ENCODE measurements around the gene SH3TC1. TPM values are rescaled to one million over a fixed set of nuclear protein-coding genes. Genes with fewer than 3 reads are reported as not detected.

Gene SH3TC1
- polyA plus RNA-seq, 1 donor (not counting 4 experiments of a cell fraction or from before 2014, with no cell fraction given) = 12.3 TPM

DNA sequence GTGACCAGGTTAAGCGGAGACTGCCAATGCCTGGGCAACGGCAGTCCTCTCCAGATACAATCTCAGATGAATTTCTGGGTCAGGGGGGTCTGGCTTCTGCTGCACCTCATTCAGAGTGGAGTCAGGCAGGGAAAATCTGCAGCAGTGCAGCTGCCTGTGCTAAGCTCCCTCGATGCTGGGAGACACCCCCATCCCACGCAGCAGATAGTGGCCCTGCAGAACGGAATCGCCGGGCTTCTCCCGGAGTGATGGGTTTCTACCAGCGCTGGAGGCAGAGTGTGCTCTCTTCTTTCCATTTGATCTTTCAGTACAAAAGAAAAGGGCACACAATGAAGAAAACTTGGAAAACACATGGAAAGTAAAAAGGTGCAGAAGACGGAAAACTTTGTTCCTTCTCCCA is 45.6 kb upstream of the SH3TC1 start:
- H3K4me2 ChIP-seq (ENCODE audit: control insufficient read depth, extremely low read depth, insufficient read depth, low read depth, low read length) = no peak overlapping the region
- TF ChIP-seq, protein P1, sequence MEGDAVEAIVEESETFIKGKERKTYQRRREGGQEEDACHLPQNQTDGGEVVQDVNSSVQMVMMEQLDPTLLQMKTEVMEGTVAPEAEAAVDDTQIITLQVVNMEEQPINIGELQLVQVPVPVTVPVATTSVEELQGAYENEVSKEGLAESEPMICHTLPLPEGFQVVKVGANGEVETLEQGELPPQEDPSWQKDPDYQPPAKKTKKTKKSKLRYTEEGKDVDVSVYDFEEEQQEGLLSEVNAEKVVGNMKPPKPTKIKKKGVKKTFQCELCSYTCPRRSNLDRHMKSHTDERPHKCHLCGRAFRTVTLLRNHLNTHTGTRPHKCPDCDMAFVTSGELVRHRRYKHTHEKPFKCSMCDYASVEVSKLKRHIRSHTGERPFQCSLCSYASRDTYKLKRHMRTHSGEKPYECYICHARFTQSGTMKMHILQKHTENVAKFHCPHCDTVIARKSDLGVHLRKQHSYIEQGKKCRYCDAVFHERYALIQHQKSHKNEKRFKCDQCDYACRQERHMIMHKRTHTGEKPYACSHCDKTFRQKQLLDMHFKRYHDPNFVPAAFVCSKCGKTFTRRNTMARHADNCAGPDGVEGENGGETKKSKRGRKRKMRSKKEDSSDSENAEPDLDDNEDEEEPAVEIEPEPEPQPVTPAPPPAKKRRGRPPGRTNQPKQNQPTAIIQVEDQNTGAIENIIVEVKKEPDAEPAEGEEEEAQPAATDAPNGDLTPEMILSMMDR (optimal IDR thresholded peaks at IDR 0.05 in 1 of 3, IDR thresholded peaks at IDR 0.05 in 1 of 3, conservative IDR thresholded peaks at IDR 0.05 in 1 of 3; ENCODE audit: extremely low read depth in 1 of 3, insufficient read depth in 2 of 3, low read length in 3 of 3) = no peak
- TF ChIP-seq EZH2 (IDR thresholded peaks at IDR 0.05; ENCODE audit: low read length) = no peak
- dilution Hi-C loops (cut with MboI; ENCODE audit: extremely low pct_ligation_motif_present, low sequenced_read_pairs) = no loop called here
- FAIRE-seq (no peak), DNase-seq (ENCODE audit: low read depth, low spot score) (no peak)
- no peaks in the 10 kb centered on the region for H3K9me1 ChIP-seq (ENCODE audit: control insufficient read depth, extremely low read depth, insufficient read depth, low read length)
- peaks cover 21% of the 10 kb centered on the region for H3K27me3 ChIP-seq (ENCODE audit: control insufficient read depth, extremely low read depth, insufficient read depth, low read length)
- peaks cover 6% of the 10 kb centered on the region for H3K4me1 ChIP-seq (ENCODE audit: control insufficient read depth, extremely low read depth, insufficient read depth, low read length)
- no peaks in the 10 kb centered on the region for H4K20me1 ChIP-seq (ENCODE audit: control insufficient read depth, extremely low read depth, insufficient read depth, low read length)
- no peak overlapping the region for H3K4me3 ChIP-seq (ENCODE audit: control insufficient read depth in 2 of 3, extremely low read depth in 1 of 3, insufficient read depth in 2 of 3, low read depth in 1 of 3, low read length in 3 of 3)
- no peaks in the 10 kb centered on the region for H3K36me3 ChIP-seq (ENCODE audit: control insufficient read depth in 2 of 2, extremely low read depth in 1 of 2, insufficient read depth in 2 of 2, low read length in 2 of 2)
- H3K9ac ChIP-seq (ENCODE audit: control insufficient read depth, extremely low read depth, insufficient read depth, low read length) = no peak overlapping the region
- no peak overlapping the region for H3K27ac ChIP-seq (ENCODE audit: control insufficient read depth, insufficient read depth, low read length)
- no peaks in the 10 kb centered on the region for H3K79me2 ChIP-seq (ENCODE audit: control insufficient read depth, insufficient read depth, low read length)
- H2AFZ ChIP-seq (ENCODE audit: control insufficient read depth, low read length) = no peak overlapping the region
- no peaks in the 10 kb centered on the region for H3K9me3 ChIP-seq (ENCODE audit: control insufficient read depth, low read depth, low read length)

DNA sequence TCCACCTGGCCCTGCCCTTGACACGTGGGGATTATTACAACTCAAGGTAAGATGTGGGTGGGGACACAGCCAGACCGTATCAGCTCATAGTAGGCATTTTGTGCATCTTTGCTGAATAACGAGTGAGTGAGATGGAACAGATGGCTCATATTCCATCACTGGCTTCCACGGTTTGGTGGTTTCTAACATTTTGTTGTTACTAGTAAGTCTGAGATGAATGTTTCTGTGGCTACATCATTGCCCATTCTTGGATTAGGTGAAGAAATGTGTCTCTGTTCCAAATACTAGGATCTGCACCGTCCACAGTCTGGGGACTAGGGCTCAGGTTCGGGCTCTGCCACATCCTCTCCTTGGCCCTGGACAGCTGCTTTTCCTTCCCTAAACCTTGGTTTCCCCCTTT is 44.0 kb upstream of the SH3TC1 start:
- H3K9me3 ChIP-seq (ENCODE audit: control insufficient read depth, low read depth, low read length) = no peaks in the 10 kb centered on the region
- H3K4me3 ChIP-seq (ENCODE audit: control insufficient read depth in 2 of 3, extremely low read depth in 1 of 3, insufficient read depth in 2 of 3, low read depth in 1 of 3, low read length in 3 of 3) = no peak overlapping the region
- H3K79me2 ChIP-seq (ENCODE audit: control insufficient read depth, insufficient read depth, low read length) = no peaks in the 10 kb centered on the region
- H3K27ac ChIP-seq (ENCODE audit: control insufficient read depth, insufficient read depth, low read length) = no peak overlapping the region
- no peak overlapping the region for H3K4me2 ChIP-seq (ENCODE audit: control insufficient read depth, extremely low read depth, insufficient read depth, low read depth, low read length)
- dilution Hi-C loops (cut with MboI; ENCODE audit: extremely low pct_ligation_motif_present, low sequenced_read_pairs) = no loop called here
- TF ChIP-seq, protein P1 (optimal IDR thresholded peaks at IDR 0.05 in 1 of 3, IDR thresholded peaks at IDR 0.05 in 1 of 3, conservative IDR thresholded peaks at IDR 0.05 in 1 of 3; ENCODE audit: extremely low read depth in 1 of 3, insufficient read depth in 2 of 3, low read length in 3 of 3) = no peak
- no peak for TF ChIP-seq EZH2 (IDR thresholded peaks at IDR 0.05; ENCODE audit: low read length)
- no peak for DNase-seq (ENCODE audit: low read depth, low spot score)
- H3K27me3 ChIP-seq (ENCODE audit: control insufficient read depth, extremely low read depth, insufficient read depth, low read length) = peaks cover 17% of the 10 kb centered on the region
- no peaks in the 10 kb centered on the region for H4K20me1 ChIP-seq (ENCODE audit: control insufficient read depth, extremely low read depth, insufficient read depth, low read length)
- no peaks in the 10 kb centered on the region for H3K36me3 ChIP-seq (ENCODE audit: control insufficient read depth in 2 of 2, extremely low read depth in 1 of 2, insufficient read depth in 2 of 2, low read length in 2 of 2)
- no peak overlapping the region for H3K9ac ChIP-seq (ENCODE audit: control insufficient read depth, extremely low read depth, insufficient read depth, low read length)
- no peak overlapping the region for H2AFZ ChIP-seq (ENCODE audit: control insufficient read depth, low read length)
- H3K9me1 ChIP-seq (ENCODE audit: control insufficient read depth, extremely low read depth, insufficient read depth, low read length) = no peaks in the 10 kb centered on the region
- FAIRE-seq = no peak
- peaks cover 6% of the 10 kb centered on the region for H3K4me1 ChIP-seq (ENCODE audit: control insufficient read depth, extremely low read depth, insufficient read depth, low read length)

Data from keratinocyte (primary cell).